RWPE2 (cell line): ENCODE data around the gene ASB1.

Experiments used
- ATAC-seq: fragments of 200-7000 bp; cut with Tn5 transposase; 3 replicates; pipeline ENCODE4 v1.9.1; 2021; ENCODE audit warnings: low read depth
- DNase-seq: peaks from one replicate; pipeline ENCODE4 v3.0.0-alpha.2; 2020; ENCODE audit warnings: low spot score
- H3K27ac ChIP-seq: fragments of 450-650 bp; 2 replicates; pipeline ENCODE4 v1.5.1; 2017; ENCODE audit warnings: mild to moderate bottlenecking; ENCODE audit not compliant: poor library complexity, severe bottlenecking
- H3K27me3 ChIP-seq: fragments of 250-450 bp; sonication (Bioruptor Pico); 2 replicates; pipeline ENCODE4 v1.5.1; 2021; ENCODE audit warnings: mild to moderate bottlenecking, moderate library complexity; ENCODE audit not compliant: insufficient read depth, poor library complexity, severe bottlenecking
- H3K36me3 ChIP-seq: fragments of 250-450 bp; sonication (Bioruptor Pico); 2 replicates; pipeline ENCODE4 v1.5.1; 2020; ENCODE audit warnings: low read depth, mild to moderate bottlenecking, moderate library complexity
- H3K4me1 ChIP-seq: fragments of 250-450 bp; sonication (Bioruptor Pico); 2 replicates; pipeline ENCODE4 v1.5.1; 2021; ENCODE audit warnings: mild to moderate bottlenecking, moderate library complexity; ENCODE audit not compliant: insufficient read depth, poor library complexity, severe bottlenecking
- H3K4me3 ChIP-seq: fragments of 250-450 bp; sonication (Bioruptor Pico); 2 replicates; pipeline ENCODE4 v1.5.1; 2021; ENCODE audit warnings: mild to moderate bottlenecking, moderate library complexity; ENCODE audit not compliant: severe bottlenecking
- H3K9me3 ChIP-seq: fragments of 250-450 bp; sonication (Bioruptor Pico); 2 replicates; pipeline ENCODE4 v1.5.1; 2021; ENCODE audit warnings: mild to moderate bottlenecking, moderate library complexity; ENCODE audit not compliant: severe bottlenecking
- TF ChIP-seq, protein P1 (sequence below): fragments of 450-650 bp; IDR thresholded peaks from one replicate; pipeline ENCODE4 v1.5.1; 2017; ENCODE audit warnings: mild to moderate bottlenecking, moderate library complexity; ENCODE audit not compliant: poor library complexity, severe bottlenecking

ASB1 gene

DNA sequence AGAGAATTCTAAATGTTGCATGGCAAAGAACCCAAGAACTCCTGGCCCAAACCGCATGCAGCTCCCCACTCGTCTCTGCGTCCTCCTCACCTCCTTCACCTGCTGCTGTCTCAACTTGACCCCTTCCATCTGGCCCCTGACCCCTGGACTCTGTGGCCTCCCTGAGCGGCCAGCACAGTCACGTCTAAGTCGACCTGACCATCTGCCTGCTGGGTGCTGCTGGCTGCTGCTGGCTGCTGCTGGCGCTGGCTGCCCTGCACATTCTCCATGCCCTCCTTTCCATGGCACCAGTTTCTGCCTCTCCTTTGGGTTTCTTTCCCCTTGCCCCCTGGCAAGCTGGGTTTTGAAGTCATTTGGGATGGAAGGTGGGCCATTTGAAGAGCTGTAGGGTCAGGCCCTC is 30.1 kb upstream of the ASB1 start:
- H3K36me3 ChIP-seq: peaks cover 16% of the 10 kb centered on the region; the same call in 1 of the 2 replicates
- H3K27me3 ChIP-seq: no peaks in the 10 kb centered on the region
- ATAC-seq (no peak), DNase-seq (no peak)
- H3K4me1 ChIP-seq: peaks cover under 1% of the 10 kb centered on the region
- TF ChIP-seq, protein P1, sequence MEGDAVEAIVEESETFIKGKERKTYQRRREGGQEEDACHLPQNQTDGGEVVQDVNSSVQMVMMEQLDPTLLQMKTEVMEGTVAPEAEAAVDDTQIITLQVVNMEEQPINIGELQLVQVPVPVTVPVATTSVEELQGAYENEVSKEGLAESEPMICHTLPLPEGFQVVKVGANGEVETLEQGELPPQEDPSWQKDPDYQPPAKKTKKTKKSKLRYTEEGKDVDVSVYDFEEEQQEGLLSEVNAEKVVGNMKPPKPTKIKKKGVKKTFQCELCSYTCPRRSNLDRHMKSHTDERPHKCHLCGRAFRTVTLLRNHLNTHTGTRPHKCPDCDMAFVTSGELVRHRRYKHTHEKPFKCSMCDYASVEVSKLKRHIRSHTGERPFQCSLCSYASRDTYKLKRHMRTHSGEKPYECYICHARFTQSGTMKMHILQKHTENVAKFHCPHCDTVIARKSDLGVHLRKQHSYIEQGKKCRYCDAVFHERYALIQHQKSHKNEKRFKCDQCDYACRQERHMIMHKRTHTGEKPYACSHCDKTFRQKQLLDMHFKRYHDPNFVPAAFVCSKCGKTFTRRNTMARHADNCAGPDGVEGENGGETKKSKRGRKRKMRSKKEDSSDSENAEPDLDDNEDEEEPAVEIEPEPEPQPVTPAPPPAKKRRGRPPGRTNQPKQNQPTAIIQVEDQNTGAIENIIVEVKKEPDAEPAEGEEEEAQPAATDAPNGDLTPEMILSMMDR: no peak
- no peaks in the 10 kb centered on the region for H3K9me3 ChIP-seq
- no peak overlapping the region for H3K27ac ChIP-seq
- no peak overlapping the region for H3K4me3 ChIP-seq

DNA sequence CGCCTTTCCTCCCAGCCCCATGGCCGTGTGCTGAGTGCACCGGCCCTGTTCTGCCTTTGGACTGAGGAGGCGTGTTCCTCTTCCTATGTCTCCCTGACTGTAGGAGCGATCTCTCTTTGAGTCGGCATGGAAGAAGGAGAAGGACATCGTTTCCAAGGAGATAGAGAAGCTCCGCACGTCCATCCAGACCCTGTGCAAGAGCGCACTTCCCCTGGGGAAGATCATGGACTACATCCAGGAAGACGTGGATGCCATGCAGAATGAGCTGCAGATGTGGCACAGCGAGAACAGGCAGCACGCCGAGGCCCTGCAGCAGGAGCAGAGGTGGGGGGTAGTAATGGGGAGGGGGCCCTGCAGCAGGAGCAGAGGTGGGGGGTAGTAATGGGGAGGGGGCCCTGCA is 29.4 kb upstream of the ASB1 start:
- Histone ChIP-seq H3K4me1 (no peaks in the 10 kb centered on the region), H3K9me3 (no peaks in the 10 kb centered on the region), H3K27ac (no peak overlapping the region), H3K36me3 (peaks cover 16% of the 10 kb centered on the region; the same call in 1 of the 2 replicates), H3K27me3 (no peaks in the 10 kb centered on the region), H3K4me3 (no peak overlapping the region)
- DNase-seq (no peak), ATAC-seq (no peak)
- TF ChIP-seq, protein P1: no peak

DNA sequence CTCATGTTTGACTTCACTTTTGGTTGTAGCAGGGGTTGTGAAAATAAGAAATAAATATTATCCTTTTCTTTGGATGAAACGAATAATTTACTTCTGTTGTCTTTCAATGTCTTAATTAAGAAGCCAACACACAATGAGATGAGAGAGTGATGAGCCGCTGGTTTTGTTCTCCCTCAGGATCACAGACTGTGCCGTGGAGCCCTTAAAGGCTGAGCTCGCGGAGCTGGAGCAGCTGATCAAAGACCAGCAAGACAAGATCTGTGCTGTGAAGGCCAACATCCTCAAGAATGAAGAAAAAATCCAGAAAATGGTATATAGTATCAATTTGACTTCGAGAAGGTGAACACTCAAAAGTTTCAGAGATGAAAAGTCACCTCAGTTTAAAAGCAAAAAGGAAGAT is 28.1 kb upstream of the ASB1 start:
- TF ChIP-seq, protein P1: no peak

DNA sequence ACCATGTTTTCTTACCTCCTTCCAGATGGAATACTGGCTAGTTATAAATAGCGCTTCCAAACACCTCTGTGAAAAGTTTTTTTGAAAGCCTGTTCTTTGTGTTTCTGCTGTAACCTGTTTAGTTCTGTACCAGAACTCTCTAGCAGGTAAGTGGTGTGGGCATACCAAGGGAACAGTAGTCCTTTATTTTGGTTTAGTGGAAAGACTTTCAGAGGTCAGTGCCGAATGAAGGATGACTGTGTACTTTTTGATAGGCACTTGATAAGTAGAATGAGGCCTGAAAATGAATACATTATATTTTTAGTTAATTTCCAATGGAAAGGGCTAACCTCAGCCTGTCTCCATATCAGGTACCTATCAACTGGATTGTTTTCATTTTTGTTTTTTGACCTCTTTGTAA is 27.6 kb upstream of the ASB1 start:
- Histone ChIP-seq H3K27ac (no peak overlapping the region), H3K4me3 (no peak overlapping the region), H3K36me3 (peaks cover 16% of the 10 kb centered on the region; the same call in 1 of the 2 replicates), H3K4me1 (no peaks in the 10 kb centered on the region), H3K27me3 (no peaks in the 10 kb centered on the region), H3K9me3 (no peaks in the 10 kb centered on the region)
- ATAC-seq (no peak), DNase-seq (no peak)
- TF ChIP-seq, protein P1: no peak

More for the DNA sequence above, 28.1 kb upstream of the ASB1 start:
- no peaks in the 10 kb centered on the region for H3K4me1 ChIP-seq
- no peaks in the 10 kb centered on the region for H3K9me3 ChIP-seq
- no peak overlapping the region for H3K4me3 ChIP-seq
- no peaks in the 10 kb centered on the region for H3K27me3 ChIP-seq
- no peak overlapping the region for H3K27ac ChIP-seq
- DNase-seq: no peak
- no peak for ATAC-seq
- H3K36me3 ChIP-seq: peaks cover 16% of the 10 kb centered on the region; the same call in 1 of the 2 replicates

DNA sequence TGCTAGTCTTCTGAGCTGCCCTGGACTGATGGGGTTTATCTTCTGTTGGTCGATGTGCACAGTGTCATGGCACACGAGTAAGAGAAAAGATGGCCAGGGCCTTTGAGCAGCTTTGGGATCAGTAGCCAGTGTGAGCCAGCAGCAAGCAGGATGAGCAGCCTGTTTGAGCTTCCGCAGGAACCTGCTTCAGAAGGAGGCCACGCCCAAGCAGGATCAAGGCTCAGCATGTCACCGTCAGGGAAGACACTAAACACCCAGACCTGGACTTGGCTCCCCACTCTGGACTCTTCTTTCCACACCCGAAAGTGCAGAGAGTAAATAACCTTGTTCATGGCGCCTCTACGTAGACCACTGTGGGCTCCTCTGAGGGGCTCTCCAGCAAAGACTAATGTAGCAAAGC is 25.2 kb upstream of the ASB1 start:
- TF ChIP-seq, protein P1: no peak
- DNase-seq: no peak
- Histone ChIP-seq H3K4me3 (no peak overlapping the region), H3K4me1 (no peaks in the 10 kb centered on the region), H3K9me3 (no peaks in the 10 kb centered on the region), H3K36me3 (peaks cover 16% of the 10 kb centered on the region; the same call in 1 of the 2 replicates), H3K27me3 (no peaks in the 10 kb centered on the region), H3K27ac (no peak overlapping the region)
- no peak for ATAC-seq
